ENCODE data around the gene PTPRN. TPM values are rescaled to one million over a fixed set of nuclear protein-coding genes. Genes with fewer than 3 reads are reported as not detected.
A peak's percentile ranks its signal among the peaks of the same experiment; 100 is the strongest.

The PTPRN gene
- total RNA-seq, 4 donors from 2014 or later = not detected

DNA sequence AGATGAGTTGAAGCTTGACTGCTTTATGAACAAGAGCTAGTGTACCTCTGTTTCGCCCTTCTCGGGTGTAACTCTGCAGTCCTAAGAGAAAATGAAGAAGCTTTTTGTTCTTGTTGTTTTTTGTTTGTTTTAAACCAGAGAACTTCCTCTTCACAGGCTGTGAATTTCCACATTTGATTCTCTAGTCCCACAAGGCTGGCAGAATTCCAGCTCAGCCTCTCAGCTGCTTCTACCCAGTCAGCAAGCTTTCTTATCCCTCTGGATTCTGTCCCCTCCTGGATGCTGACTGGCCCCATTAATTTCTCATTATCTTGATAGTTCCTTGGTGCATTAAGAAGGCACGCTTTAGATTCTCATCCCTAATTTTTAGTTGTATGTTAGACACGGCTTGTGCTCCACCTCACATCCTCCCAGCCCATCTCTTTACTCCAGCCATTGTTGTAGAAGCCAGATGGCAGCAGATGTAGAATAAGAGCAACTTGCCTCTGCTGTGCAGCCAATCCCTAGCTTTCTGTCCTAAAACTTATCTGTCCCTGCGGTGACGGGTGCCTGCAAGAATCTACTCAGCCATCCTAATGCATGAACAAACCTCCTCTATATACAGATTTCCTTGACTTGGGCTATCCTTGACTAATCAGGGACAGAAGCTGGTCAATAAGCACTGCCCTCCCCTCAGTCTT is 35.7 kb upstream of the PTPRN start:
- peak; percentile 10 to 24 for DNase-seq
- no peak for TF ChIP-seq POLR2A (IDR thresholded peaks at IDR 0.05)
- TF ChIP-seq, protein P1, sequence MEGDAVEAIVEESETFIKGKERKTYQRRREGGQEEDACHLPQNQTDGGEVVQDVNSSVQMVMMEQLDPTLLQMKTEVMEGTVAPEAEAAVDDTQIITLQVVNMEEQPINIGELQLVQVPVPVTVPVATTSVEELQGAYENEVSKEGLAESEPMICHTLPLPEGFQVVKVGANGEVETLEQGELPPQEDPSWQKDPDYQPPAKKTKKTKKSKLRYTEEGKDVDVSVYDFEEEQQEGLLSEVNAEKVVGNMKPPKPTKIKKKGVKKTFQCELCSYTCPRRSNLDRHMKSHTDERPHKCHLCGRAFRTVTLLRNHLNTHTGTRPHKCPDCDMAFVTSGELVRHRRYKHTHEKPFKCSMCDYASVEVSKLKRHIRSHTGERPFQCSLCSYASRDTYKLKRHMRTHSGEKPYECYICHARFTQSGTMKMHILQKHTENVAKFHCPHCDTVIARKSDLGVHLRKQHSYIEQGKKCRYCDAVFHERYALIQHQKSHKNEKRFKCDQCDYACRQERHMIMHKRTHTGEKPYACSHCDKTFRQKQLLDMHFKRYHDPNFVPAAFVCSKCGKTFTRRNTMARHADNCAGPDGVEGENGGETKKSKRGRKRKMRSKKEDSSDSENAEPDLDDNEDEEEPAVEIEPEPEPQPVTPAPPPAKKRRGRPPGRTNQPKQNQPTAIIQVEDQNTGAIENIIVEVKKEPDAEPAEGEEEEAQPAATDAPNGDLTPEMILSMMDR (IDR thresholded peaks at IDR 0.05 in 4 of 5, conservative IDR thresholded peaks at IDR 0.05 in 1 of 5) = no peak
- no peaks in the 10 kb centered on the region for H3K36me3 ChIP-seq
- in situ Hi-C loops (cut with MboI; ENCODE audit: low sequenced_read_pairs in 4 of 4) (no loop called here), intact Hi-C loops (cut with DNase I; ENCODE audit: low total_unique reads) (no loop called here)
- H3K9me3 ChIP-seq = no peaks in the 10 kb centered on the region
- peaks cover 0 to 2% (median 0%) of the 10 kb centered on the region in 3 donors for H3K27me3 ChIP-seq
- no peaks in the 10 kb centered on the region for H3K4me1 ChIP-seq
- no peak for ATAC-seq
- H3K27ac ChIP-seq = no peak overlapping the region
- no peak overlapping the region for H3K4me3 ChIP-seq

DNA sequence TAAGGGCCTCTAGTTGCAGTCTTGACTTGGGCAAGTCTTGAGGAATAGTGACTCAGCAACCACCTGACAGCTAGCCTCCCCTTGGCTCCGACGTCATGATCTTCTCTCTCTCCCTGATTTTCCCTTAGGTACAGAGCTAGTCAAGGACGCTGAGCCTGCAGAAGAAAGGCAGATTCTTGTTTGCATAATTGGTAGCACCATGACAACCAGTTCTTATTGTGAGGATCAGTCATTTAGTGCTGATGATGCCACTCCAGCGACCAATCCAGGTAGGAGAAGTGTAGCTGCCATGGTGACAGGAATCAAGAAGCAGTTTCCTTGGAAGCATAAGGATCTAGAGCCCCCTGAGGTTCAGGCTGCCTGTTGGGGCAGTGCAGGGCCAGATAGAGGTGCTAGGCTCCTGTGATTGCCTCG is 26.2 kb upstream of the PTPRN start:
- H3K27me3 ChIP-seq = peaks cover 25 to 33% (median 26%) of the 10 kb centered on the region in 3 donors
- ATAC-seq (no peak), DNase-seq (no peak)
- no peak for TF ChIP-seq POLR2A (IDR thresholded peaks at IDR 0.05)
- TF ChIP-seq, protein P1 (IDR thresholded peaks at IDR 0.05 in 4 of 5, conservative IDR thresholded peaks at IDR 0.05 in 1 of 5) = no peak
- H3K4me1 ChIP-seq = no peaks in the 10 kb centered on the region
- H3K9me3 ChIP-seq = no peaks in the 10 kb centered on the region
- in situ Hi-C loops (cut with MboI; ENCODE audit: low sequenced_read_pairs in 4 of 4) = no loop called here
- H3K4me3 ChIP-seq = no peak overlapping the region
- intact Hi-C loops (cut with DNase I; ENCODE audit: low total_unique reads) = no loop called here
- H3K27ac ChIP-seq = no peak overlapping the region
- no peaks in the 10 kb centered on the region for H3K36me3 ChIP-seq

GRCh38 chr2:219334076-219334475 is 24.9 kb upstream of the PTPRN start:
- no peak for DNase-seq
- H3K4me1 ChIP-seq = no peaks in the 10 kb centered on the region
- no peaks in the 10 kb centered on the region for H3K36me3 ChIP-seq
- H3K4me3 ChIP-seq = no peak overlapping the region
- no peaks in the 10 kb centered on the region for H3K9me3 ChIP-seq
- peaks cover 25 to 33% (median 26%) of the 10 kb centered on the region in 3 donors for H3K27me3 ChIP-seq
- intact Hi-C loops (cut with DNase I; ENCODE audit: low total_unique reads) (no loop called here), in situ Hi-C loops (cut with MboI; ENCODE audit: low sequenced_read_pairs in 4 of 4) (no loop called here)
- no peak for TF ChIP-seq POLR2A (IDR thresholded peaks at IDR 0.05)
- TF ChIP-seq, protein P1 (IDR thresholded peaks at IDR 0.05 in 4 of 5, conservative IDR thresholded peaks at IDR 0.05 in 1 of 5) = no peak
- no peak for ATAC-seq
- no peak overlapping the region for H3K27ac ChIP-seq

GRCh38 chr2:219332542-219332941 is 23.3 kb upstream of the PTPRN start, which contains the start of gene RESP18:
RESP18 (minus strand) TSS chr2:219332744.
- no peaks in the 10 kb centered on the region for H3K9me3 ChIP-seq
- intact Hi-C loops (cut with DNase I; ENCODE audit: low total_unique reads) = no loop called here
- ATAC-seq (no peak), DNase-seq (no peak)
- in situ Hi-C loops (cut with MboI; ENCODE audit: low sequenced_read_pairs in 4 of 4) = no loop called here
- TF ChIP-seq POLR2A (IDR thresholded peaks at IDR 0.05) = no peak
- TF ChIP-seq, protein P1 (IDR thresholded peaks at IDR 0.05 in 4 of 5, conservative IDR thresholded peaks at IDR 0.05 in 1 of 5) = no peak
- H3K4me1 ChIP-seq = no peaks in the 10 kb centered on the region
- H3K36me3 ChIP-seq = no peaks in the 10 kb centered on the region
- no peak within 1 kb of the TSS for H3K4me3 ChIP-seq
- H3K27ac ChIP-seq = no peak within 1 kb of the TSS
- H3K27me3 ChIP-seq = peaks cover 25 to 33% (median 26%) of the 10 kb centered on the region in 3 donors

All from gastrocnemius medialis (tissue), 4 donors.